Hippocampal formation (tissue), 2 donors: ENCODE measurements around the gene RELN.

ENCODE experiments used
- DNase-seq, 2 donors: peaks; one replicate each; lab custom pipeline; 2025; lab: John Stamatoyannopoulos, UW

The RELN gene

DNA sequence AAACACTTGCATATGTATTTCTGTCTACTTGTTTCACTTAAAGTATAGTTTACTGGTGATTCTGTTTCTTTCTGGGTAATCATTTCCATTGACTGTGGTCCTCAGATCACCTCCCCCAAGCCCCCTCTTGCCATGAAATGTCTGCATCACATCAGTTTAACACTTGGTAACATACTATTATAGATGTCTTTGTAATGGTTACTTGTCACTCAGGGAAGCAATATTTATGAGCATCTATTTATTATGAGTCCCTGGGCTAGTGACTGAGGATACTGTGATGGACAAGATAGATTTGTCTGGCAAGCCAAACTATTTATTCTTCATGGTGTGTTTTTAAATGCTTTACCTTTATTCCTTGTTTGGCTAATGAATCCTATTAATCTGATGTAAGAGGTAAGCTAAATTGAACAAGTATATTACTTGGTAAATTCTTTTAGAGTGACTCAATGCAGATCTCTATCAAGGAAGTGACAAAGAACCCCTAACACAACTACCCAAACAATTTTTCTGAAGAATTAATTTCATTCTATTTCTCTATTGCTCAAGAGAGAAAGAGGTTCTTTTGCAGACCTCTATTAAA is 270.9 kb downstream of the RELN start:
- no peak for DNase-seq

DNA sequence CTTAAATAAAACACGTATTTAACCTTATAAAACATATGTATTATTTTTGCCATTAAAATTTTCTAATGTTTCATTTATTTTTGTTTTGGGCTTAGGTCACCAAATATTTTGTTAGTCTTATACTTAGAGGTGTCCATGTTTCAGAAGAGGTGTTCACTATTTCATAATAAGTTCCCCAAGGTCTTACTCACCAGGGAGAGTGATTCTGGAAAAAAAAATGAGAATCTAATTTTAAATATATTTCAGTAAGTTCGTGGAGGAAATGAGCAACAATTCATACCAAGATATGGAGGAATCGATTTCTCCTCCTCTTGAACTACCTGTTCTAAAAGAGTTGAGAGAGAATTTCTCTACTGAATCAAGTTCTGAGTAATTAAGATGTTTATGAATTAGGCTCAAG is 271.9 kb downstream of the RELN start:
- DNase-seq, result no peak

DNA sequence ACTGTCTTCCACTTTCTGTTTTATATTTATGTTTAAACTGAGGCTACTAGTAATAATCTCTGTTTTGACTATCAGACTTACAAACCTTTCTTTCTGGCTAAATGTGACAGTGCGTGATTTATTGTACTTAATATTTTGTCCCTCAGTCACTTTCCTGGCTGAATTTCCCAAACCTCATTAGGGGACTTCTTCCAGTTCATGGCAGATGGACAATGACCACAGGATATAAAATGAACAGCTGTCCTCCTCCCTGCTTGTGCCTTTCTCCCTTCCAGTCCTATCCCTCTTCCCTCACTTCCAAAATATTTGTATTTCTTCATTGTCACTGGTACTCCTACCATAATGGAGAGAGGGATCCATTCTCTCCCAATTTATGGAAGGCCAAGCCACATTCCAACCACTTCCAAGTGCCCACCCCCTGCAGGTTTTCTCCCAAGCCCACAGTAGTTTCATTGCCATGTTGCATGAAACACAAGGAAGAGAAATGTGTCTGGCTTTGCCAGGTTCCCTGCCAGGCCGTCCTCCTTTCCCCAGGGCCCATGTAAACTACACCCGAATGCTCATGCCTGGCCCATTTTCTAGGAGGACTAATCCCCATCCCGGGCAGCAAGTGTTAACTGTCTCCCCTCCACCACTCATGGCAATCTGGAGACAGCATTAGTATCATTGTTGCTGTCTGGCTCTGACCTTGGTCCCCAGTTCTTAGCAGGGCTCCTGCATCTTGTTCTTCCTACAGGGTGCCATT is 273.9 kb downstream of the RELN start:
- no peak for DNase-seq

DNA sequence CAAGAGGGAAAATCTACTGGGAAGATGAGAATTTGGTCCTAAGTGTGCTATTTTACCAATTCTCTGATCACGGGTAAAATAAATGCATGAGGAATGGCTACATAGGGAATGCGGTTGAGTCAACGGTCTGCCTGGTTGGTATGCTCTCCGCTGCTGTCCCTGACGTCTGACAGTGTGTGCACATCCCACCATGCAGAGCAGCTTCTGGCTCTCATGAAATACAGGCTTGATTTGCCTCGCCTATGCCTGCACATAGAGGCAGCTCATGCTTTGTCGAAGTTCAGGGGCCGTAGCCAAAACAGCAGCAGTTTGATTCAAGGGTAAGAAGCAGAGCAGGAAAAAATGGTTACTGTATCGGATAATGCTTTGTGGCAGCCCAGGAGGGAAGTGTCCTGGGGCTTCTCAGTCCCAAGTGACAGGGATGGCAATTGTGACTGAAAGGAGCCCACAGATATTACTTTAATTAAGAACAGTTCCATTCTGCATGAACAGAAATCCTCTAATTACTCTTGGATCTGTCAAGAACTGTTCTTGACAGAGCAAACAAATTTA is 275.0 kb downstream of the RELN start:
- no peak for DNase-seq

DNA sequence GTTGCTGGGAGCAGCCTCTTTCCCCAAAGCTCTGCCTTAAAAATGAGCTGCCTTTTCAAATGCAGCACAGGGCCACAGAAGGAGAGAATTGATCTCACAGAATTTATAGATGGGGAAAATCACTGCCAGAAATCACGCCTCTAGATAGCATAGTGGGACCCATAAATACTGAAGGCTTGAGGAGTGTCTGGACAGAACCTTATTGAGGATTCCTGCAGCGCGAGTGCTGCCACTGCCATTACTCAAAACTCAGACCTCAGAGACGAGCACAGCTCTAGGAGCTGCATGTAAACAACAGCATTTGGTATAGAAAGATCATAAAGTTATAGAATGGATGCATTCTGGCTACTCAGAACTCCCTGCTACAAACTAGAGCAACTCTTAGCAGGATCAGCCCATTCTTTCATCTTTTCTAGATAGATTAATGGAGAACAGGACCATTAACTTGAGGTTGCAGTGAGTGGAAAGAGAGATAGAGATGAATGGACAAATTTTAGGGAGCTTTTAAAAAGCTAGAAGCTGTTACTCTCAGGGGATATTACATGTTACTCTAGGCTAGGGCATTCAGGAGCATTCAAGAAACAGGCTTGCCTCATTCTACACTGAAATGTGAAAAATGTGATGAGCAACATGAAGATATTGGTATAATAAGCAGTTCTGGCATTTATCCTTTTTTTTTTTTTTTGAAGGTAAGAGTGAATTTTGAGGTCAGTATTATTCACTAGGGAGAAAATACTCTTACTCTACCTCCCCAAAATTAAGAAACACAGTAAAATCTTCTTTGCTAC is 276.3 kb downstream of the RELN start:
- DNase-seq, result no peak

DNA sequence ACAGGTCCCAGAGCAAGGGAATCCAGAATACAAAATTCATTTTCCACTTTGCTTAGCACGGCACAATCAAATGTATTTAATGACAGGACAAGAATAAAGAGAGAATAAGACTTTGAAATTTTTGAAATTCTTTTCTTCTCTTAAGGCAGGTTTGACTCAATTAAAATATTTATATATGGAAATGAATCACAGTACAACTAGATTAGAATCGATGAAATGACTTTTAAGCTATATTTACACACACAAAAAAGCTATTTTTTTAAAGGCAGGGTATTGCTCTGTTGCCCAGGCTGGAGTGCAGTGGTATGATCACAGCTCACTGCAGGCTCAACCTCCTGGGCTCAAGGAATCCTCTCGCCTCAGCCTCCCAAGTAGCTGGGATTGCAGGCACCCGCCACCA is 278.0 kb downstream of the RELN start:
- DNase-seq, result no peak

DNA sequence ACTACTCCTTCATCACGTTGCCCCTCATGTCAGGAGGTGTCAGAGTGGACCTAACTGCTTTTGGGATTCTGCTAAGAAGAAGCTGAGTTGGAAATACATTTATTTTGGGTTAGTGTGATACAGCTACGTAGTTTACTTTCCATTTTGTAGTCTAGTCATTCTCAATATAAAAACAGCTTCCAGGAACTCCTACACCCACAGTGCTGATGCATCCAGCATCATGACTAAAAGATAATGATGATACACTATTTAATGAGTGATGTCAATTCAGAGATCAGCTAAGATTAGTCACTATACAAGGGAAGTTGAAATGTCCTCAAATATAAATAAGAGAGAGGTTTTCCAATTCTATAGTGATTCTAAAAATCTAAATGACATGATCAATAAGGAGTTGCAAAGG is 279.2 kb downstream of the RELN start:
- no peak for DNase-seq

DNA sequence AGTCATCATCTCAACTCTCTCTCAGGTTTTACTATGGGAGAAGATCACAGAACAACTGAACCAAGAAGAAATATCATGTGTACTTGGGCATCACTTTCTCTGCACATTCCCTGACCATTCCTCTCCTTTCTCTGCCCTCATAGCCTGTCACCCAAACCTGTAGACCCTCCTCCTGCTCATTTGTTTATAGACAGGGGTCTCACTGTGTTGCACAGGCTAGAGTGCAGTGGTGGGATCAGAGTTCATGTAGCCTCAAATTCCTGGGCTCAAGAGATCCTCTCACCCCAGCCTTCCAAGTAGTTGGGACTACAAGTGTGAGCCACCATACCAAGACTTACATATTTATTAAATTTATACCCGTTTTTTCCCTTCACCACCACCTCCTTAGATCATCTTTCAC is 282.7 kb downstream of the RELN start:
- no peak for DNase-seq

DNA sequence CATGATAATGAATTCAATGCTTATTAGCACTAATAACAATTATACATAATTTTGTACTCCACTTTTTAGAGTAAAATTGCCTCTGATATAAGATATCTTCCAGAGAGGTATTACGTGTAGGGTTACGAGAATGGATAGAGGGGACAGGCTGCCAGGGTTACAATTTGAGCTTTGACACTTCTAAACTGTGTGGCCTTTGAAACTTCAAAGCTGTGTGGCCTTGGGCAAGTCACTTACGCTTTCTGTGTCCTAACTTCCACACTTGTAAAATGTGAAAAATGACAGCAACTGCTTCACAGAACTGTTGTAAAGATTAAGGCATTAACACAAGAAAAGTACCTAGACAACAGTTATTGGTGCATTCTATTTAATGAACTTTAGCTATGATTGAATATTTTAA is 283.9 kb downstream of the RELN start:
- no peak for DNase-seq

DNA sequence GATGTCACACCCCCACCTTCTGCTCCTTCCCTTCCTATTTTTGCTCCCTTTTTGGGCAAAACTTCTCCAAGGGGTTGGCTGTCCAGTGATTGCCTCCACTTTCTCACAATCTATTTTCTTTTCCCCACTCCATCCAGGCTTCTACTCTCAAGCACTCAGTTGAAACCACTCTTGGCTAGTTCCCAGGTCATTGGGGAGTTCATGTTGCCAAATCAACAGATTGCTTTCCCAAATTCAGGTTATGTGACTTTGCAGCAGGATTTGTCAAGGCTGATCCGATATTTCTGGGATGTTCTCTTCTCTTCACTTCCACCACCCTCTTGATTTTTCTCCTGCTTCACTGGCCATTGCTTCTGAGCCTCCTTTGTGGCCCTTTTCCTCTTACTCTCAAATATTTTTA is 284.8 kb downstream of the RELN start:
- no peak for DNase-seq

DNA sequence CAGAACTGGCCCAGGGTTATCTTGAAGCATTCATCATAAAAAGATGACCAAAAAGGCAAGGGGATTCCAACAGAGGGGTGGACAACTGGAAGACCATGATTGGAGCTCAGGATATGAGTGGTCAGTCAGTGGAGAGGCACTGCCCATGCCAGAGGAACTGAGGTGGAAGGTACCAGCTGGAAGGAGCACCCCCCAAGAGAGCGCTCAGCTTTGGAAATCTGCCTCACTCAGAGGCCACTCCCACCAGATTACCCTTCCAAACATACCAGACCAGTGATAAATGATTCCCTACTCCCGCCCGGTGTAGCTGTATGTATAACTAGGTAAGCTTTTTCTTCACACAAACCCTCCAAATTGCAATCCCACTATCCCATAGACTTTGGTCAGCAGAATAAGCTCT is 286.5 kb downstream of the RELN start:
- DNase-seq, result no peak

DNA sequence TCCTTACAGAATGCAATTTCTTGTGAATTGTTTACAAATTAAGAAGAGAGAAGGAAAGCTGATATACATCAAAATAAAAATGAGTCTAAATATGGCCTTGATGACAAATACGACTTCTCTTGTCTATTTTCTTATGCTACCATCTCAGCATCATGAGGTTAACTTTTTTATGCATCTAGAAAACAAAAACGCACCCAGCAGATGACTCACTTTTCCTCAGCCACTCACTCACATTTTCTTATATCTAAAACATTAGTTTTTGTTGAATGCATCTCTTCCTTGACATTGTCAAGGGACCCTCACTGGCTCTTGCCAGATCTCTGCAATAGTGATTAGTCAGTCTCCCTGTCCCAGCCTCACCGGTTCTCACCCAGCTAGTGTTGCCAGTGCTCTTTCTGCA is 287.0 kb downstream of the RELN start:
- DNase-seq, result no peak

DNA sequence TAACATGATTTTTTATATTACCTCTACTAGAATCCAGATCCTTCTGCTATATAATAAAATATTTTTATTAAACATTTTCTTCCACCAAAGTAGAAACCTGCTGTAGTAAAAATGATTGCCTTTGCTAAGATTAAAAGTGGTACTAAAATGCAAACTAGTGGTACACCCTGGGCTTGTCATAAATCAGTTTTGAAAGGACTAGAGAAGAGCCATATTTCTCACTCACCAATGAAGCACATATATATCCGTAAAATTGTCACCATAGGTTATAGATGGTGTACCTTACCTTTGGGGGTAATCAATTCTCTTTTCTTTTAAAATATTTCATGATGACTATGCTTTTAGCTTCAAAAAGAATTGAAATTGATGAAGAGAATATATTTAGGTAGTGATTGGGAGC is 290.4 kb downstream of the RELN start:
- DNase-seq, result no peak

DNA sequence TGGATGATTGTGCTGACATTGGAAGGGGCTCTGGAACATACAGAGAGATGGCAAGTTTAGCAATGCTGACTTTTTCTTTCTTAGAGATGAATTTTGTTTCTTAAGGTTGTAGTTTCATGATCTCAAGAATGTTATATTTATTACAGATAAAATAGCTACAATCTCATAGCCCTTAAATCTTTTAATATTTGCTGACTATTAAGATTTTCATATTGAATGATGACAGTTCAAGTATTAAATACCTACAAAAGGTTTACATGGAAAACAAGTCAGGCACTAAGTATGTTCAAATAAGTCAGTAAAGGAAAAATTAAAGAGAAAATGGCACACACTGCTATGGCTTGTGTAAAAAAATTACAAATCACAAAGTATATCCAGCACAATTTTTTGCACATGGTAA is 291.4 kb downstream of the RELN start:
- no peak for DNase-seq

DNA sequence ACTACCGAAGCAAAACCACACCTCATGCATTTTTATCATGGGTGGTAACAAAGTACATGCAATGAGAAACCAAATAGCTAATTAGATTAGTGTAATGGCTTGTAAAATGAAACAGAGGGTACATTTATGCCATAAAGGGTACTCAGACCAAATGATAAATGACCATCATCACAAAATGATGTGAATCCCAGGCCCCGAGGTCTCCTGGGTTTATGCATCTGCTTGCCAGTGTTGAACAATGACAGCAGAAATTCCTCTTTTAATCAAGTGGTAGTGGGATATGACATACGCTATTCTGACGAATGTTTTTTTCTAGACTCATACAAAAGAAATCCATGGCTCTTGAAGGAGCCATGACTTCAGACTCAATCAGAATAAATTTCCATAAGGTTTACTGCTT is 293.9 kb downstream of the RELN start:
- no peak for DNase-seq

DNA sequence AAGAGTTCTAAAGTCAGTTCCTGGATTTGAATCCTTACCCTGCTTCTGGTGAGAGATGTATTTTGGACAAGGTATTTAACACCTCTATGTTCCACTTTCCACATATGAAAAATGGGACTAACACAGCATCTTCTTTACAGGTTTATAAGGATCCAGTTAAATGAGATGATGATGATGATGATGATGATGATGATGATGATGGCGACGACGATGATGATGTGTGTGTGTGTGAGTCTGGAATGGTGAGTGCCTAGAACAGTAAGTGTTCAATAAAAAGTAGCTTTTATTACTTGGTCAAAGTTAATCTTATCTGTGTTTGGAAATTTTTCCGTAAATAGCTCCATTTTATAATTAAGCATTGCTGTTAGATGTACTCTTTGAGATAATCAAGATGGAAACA is 295.2 kb downstream of the RELN start:
- DNase-seq, result no peak

DNA sequence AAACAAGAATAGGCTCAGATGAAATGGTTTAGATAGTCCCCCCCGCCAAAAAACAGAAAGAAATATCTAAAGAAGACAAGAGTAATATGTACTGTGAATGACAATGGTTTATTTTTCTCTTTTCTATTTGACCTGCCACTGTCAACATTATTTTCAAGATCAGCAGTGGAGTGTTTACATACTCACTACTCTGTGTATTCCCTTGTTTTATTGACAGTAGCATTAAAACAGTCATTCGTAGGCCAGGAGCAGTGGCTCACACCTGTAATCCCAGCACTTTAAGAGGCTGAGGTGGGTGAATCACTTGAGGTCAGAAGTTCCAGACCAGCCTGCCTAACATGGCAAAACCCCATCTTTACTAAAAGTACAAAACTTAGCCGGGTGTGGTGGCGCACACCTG is 298.2 kb downstream of the RELN start:
- DNase-seq, result no peak

DNA sequence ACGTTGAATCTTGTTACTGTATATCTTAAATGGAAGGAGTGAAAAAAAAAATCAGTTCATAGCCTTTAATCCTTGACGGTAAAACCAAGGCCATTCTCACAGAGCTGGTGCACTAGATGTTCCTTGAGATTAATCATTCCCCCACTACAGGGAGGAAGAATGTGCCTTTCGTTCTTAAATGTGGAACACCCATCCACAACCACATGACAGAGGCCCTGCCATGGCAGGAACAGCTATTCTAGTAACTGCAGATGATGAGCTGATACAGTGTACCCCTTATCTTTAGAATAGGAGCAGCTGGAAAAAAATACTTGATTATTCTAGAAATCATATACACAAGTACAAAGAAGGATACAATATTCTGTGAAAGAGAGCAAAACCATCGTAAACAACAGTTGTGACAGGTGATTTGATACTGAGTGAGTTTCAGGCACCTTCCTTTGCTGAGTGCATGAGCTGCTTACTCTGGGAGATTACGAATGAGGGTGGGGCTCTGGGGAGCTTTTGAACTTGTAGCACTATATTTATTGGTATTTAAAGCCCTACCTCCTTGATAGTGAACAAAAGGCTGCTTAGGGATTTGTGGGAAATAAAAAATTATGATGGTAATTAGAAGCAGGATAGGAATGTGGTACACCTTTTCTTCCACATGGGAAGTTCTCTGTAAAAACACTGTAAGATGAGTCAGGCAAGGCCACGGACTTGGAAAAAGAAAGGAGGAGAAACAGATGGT is 299.1 kb downstream of the RELN start:
- no peak for DNase-seq

DNA sequence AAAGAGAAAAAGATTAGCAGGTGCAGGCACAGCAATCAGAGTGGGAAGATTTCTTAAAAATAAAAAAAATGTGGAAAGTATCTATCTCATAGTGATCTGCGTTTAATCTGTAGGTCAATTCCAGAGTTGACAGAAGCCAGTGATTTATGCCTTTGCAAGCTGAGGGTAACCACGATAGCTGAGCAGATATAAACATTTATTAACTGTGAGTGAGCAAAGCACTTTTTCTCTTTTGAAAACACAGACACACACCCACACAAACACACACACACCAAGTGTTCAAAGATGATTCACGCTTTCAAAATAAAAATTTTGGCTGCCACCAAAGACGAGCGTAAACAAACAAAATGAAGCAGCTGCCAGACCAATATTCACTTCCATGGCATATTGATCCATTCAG is 300.2 kb downstream of the RELN start:
- no peak for DNase-seq

DNA sequence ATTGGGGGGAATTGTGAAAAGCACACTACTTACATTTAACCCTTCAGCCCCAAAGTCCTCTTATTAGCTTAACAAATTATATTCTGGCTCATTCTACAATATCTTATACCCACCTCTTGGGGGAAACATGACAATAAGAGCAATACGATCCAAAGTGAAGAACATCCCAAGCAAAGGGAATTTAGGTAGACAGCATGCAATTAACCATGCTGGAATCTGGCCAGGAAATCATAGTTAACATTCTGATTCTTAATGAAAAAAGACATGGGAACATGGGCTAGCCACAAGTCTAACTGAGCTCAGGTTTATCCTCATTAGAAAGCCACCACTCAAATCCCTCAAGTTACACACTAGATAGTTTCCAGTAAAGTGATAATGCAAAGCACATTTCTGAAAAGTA is 301.5 kb downstream of the RELN start:
- DNase-seq, result no peak

DNA sequence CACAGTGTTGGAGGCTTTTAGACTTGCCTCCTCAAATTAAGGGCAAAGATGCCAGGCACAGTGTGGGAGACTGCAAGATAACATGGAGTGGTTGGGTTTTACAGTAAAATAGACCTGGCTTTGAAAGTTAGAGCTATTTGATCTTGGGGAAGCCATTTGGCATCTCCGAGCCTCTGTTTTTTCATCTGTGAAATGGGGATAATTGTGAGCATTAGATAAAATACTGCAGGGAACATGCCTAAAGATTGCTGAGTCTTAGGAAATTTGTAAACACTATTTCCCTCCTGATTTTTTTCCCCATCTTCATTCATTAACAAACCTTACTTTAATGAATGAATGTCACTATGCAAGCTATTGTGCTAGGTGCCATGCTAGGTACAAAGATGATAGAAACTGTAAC is 302.2 kb downstream of the RELN start:
- DNase-seq, result no peak

DNA sequence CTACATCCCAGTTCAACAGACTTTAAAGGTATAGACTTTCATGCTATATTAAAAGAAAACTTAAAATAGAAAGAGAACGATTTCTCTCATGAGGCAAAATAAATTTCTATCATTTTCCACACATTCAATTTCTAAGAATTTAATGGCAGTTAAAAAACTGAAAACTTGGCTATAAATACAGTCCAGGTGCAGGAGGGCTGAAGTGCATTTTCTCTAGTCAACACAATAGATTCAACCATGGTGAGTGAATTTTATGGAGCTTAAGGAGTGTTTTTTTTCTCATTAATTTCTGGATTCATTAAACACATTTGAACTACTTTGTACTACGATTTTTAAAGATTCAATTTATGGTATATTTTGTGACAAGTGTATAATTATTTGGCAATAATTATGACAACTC is 302.7 kb downstream of the RELN start:
- DNase-seq, result no peak
